GM12872 (cell line): ENCODE measurements around the gene MISP3.
A peak's percentile ranks its signal among the peaks of the same experiment; 100 is the strongest.

Experiments used
- TF ChIP-seq, protein P1 (sequence below): IDR thresholded peaks from 3 replicates; pipeline ENCODE4 v1.5.1; 2011; ENCODE audit warnings: low read depth, mild to moderate bottlenecking, low read length, moderate library complexity; ENCODE audit not compliant: insufficient read depth

Gene MISP3

DNA sequence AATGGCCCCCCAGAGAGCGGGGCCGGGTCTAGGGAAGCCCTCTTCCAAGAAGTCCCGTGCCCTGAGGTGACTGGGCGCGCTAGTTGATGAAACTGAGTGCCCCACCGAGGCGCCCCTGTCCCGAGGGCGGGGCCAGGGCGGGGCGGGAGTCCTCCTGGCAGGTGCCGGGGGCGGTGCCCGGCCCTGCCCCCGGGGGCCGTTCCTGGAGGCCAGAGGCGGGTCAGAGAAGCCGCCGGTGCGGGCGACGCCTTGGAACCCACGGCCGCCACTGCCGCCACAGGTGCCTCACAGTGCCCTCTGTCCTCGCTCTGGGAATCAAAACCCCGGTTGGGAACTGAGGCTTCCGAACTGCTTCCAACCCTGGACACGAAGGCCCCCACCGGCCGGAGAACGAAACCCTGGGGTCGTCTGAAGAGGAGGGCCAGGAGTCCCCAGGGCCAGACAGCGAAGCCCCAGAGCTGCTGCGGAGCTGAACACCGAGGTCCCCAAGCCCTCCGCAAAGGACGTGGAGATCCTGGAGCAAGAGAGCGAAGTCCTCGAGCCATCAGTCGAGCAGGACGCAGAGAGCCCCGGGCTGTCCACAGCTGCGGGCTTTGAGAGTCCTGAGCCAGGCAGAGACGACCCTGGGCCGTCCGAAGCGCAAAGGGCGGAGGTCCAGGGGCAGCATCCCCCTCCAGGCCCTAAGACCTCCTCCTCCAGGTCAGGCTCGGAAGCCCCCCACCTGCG lies at the start of gene MISP3:
Gene MISP3 (plus strand): TSS at position 252 of the 726 bp plus-strand sequence. CDS start 524 bp downstream, outside the sequence.
- TF ChIP-seq, protein P1, sequence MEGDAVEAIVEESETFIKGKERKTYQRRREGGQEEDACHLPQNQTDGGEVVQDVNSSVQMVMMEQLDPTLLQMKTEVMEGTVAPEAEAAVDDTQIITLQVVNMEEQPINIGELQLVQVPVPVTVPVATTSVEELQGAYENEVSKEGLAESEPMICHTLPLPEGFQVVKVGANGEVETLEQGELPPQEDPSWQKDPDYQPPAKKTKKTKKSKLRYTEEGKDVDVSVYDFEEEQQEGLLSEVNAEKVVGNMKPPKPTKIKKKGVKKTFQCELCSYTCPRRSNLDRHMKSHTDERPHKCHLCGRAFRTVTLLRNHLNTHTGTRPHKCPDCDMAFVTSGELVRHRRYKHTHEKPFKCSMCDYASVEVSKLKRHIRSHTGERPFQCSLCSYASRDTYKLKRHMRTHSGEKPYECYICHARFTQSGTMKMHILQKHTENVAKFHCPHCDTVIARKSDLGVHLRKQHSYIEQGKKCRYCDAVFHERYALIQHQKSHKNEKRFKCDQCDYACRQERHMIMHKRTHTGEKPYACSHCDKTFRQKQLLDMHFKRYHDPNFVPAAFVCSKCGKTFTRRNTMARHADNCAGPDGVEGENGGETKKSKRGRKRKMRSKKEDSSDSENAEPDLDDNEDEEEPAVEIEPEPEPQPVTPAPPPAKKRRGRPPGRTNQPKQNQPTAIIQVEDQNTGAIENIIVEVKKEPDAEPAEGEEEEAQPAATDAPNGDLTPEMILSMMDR = peak; percentile 2; the same call in 1 of the 3 replicates

DNA sequence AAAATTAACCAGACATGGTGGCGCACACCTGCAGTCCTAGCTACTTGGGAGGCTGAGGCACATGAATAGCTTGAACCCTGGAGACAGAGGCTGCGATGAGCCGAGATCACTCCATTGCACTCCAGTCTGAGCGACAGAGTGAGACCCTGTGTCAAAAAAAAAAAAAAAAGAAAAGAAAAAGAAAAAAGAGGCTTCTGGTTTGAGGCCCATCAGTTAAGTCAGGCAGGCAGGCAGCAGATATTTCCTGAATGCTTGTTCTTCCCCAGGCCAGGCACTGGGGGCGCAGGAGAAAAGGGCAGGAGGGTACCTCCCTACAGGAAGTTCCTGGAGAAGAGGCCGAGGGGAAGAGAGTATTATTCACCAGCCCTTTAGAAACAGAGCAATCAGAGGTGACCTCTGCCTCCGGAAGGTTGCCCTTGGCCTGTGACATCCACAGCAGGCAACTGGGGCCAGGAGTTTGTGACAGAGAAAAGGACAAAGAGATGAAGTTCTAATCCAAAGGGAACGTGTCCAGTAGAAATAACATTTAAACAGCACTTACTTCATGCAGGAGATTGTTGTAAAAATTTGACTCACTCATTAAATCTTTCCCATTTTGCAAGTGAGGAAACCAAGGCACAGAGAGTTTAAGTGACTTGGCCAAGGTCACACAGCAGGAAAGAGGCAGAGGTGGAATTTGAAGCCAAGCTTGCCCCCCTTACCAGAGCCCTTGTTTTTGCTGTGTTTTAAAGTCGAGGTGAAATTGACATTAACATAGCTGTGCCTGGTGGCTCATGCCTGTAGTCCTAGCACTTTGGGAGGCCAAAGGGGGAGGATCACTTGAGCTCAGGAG lies 49.0 kb upstream of the MISP3 start:
- TF ChIP-seq, protein P1 = peak; percentile 61

DNA sequence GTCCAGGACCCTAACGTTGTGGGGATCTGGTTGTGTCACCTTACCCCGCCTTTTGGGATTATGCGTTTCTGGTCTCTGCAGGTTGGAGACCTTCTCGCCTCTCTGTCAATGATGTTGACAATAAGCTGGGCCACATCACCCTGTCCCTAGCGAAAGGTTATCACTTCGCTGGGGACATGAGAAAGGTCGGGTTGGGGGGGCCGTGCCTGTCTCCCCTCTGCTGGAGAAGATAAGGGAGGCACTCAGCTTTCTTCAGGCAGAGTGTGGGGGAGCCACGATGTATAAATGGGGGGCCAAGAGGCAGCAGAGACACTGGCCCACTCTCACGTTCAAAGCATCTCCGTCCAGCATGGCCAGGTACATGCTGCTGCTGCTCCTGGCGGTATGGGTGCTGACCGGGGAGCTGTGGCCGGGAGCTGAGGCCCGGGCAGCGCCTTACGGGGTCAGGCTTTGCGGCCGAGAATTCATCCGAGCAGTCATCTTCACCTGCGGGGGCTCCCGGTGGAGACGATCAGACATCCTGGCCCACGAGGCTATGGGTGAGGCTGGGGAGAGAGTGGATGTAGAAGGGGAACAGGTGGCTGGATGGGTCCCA lies 44.6 kb upstream of the MISP3 start, which contains the start of gene RLN3:
Gene RLN3 (plus strand): TSS at position 293 of the 595 bp plus-strand sequence. CDS start 57 bp downstream, at position 350.
- TF ChIP-seq, protein P1 = no peak

DNA sequence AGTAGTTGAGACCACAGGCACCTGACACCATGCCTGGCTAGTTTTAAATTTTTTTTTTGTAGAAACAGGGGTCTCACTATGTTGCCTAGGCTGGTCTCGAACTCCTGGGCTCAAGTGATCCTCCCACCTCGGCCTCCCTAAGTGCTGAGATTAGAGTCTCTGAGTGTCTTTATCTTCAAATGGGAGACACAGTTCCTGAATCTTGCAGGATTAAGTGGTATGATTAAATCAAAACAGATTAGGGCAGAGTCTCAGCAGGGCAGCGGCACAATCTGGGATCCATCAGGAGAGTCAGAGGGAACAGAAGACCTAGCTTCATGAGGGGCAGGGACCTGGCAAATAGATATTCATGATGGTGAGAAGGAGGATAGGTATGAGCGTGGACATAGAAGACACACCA lies 43.7 kb upstream of the MISP3 start:
- TF ChIP-seq, protein P1 = no peak

DNA sequence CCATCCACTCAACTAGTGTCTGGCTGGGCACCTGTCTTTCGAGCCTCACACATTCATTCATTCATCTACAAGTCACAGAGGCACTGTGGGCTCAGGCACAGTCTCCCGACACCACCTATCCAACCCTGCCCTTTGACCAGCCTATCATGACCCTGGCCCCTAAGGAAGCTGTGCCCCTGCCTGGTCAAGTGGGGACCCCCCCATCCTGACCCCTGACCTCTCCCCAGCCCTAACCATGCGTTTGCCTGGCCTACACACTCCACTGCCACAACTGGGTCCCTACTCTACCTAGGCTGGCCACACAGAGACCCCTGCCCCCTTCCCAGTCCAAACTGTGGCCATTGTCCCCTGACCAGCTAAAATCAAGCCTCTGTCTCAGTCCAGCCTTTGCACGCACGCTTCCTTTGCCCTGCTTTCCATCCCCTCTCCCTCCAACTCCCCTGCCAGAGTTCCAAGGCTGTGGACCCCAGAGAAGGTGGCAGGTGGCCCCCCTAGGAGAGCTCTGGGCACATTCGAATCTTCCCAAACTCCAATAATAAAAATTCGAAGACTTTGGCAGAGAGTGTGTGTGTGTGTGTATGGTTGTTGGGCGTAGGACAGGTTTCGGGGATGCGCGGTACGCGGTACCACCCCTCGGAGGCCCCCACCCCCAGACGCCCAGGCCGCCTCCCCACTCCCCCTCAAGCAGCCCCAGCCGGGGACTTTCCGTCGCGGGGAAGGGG lies 41.4 kb upstream of the MISP3 start:
- TF ChIP-seq, protein P1 = no peak

DNA sequence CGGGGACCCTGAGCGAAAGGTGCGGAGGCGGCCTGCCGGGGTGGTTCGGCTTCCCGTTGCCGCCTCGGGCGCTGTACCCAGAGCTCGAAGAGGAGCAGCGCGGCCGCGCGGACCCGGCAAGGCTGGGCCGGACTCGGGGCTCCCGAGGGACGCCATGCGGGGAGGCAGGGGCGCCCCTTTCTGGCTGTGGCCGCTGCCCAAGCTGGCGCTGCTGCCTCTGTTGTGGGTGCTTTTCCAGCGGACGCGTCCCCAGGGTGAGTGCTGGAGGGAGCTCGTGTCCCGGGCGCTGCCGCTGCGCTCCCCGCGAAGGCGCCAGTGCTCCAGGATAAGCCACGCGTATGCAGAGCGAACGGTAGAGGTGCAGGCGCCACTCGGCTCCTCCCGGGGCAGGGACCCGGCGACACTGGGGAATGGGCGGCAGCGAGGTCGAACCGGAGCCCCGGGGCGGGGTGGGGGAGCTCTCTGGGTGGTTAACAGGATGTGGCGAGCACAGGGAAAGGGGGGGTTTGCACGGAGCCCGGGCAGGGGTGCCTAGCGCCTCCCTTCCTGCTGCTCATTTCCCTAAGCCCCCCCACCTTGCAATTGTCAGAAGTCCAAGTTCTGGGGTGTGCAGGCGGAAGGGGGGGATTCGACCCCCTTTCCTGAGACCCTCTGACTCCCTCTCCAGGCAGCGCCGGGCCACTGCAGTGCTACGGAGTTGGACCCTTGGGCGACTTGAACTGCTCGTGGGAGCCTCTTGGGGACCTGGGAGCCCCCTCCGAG lies 40.7 kb upstream of the MISP3 start, which contains the start of gene IL27RA:
Gene IL27RA (plus strand): TSS at position 44 of the 762 bp plus-strand sequence. CDS start 111 bp downstream, at position 155.
- TF ChIP-seq, protein P1 = peak; percentile 89
